Spleen (tissue), 11 donors: ENCODE measurements around the gene DRAXIN. TPM values are rescaled to one million over a fixed set of nuclear protein-coding genes. Genes with fewer than 3 reads are reported as not detected.

ENCODE experiments used
- DNase-seq: peaks from one replicate; pipeline ENCODE4 v3.0.0-alpha.2; 2020
- H3K27ac ChIP-seq, 8 donors: fragments of 200-600 bp; sonication (generic) in 7 of 8; 1 replicate in 4 of 8; 2 replicates in 4 of 8; pipeline versions ENCODE4 v1.5.0 to v1.8.0; 2016 to 2021; ENCODE audit warnings: inconsistent platforms in 4 of 8, mild to moderate bottlenecking in 4 of 8, moderate library complexity in 1 of 8
- H3K27me3 ChIP-seq, 7 donors: fragments of 200-600 bp; sonication (generic) in 6 of 7; replicated peaks in 1 of 7; 1 replicate in 4 of 7; 2 replicates in 3 of 7; pipeline versions ENCODE4 v1.5.0 to v1.8.0; 2016 to 2021; ENCODE audit warnings: inconsistent platforms in 3 of 7, mild to moderate bottlenecking in 1 of 7
- H3K36me3 ChIP-seq, 6 donors: fragments of 200-600 bp; sonication (generic) in 5 of 6; 1 replicate in 4 of 6; 2 replicates in 2 of 6; pipeline versions ENCODE4 v1.5.0 to v1.8.0; 2016 to 2021; ENCODE audit warnings: inconsistent platforms in 2 of 6
- H3K4me1 ChIP-seq, 6 donors: fragments of 200-600 bp; sonication (generic) in 5 of 6; 1 replicate in 3 of 6; 2 replicates in 3 of 6; pipeline versions ENCODE4 v1.5.0 to v1.8.0; 2016 to 2021; ENCODE audit warnings: inconsistent platforms in 3 of 6
- H3K4me3 ChIP-seq, 8 donors: fragments of 200-600 bp; sonication (generic) in 7 of 8; 1 replicate in 4 of 8; 2 replicates in 4 of 8; pipeline versions ENCODE4 v1.5.0 to v1.8.0; 2016 to 2021; ENCODE audit warnings: inconsistent platforms in 4 of 8, mild to moderate bottlenecking in 4 of 8, moderate library complexity in 2 of 8
- H3K9me3 ChIP-seq, 8 donors: fragments of 200-600 bp; sonication (generic) in 7 of 8; 1 replicate in 4 of 8; 2 replicates in 4 of 8; pipeline versions ENCODE4 v1.5.0 to v1.8.0; 2016 to 2021; ENCODE audit warnings: inconsistent platforms in 4 of 8
- CTCF ChIP-seq, 11 experiments: fragments of 200-600 bp in 7 of 11; fragments of 450-650 bp in 4 of 11; sonication (generic) in 4 of 11; IDR thresholded peaks in 8 of 11; conservative IDR thresholded peaks in 3 of 11; 1 replicate in 7 of 11; 2 replicates in 4 of 11; pipeline versions ENCODE4 v1.4.0 to v1.8.0; 2016 to 2021; ENCODE audit warnings: antibody characterized with exemption in 11 of 11, inconsistent platforms in 4 of 11, mild to moderate bottlenecking in 1 of 11
- POLR2A ChIP-seq, 3 donors: fragments of 450-650 bp; IDR thresholded peaks; one replicate each; pipeline ENCODE4 v1.5.1; 2017; ENCODE audit warnings: antibody characterized with exemption in 3 of 3, mild to moderate bottlenecking in 1 of 3
- POLR2AphosphoS5 ChIP-seq, 3 donors: sonication (generic); formaldehyde crosslinking; IDR thresholded peaks; one replicate each; pipeline ENCODE4 v1.5.1; 2017; ENCODE audit warnings: antibody characterized with exemption in 3 of 3
- WGBS, 5 donors: extraction: QIAGEN DNeasy Blood & Tissue Kit in 3 of 5; methylation state at CpG; one replicate each; pipeline versions ENCODE4 v1.1.5 to v1.1.7; 2013 to 2018; 5-methylcytosine and 5-hydroxymethylcytosine counted together
- intact Hi-C: fragments of 100-400 bp; cut with DNase I; formaldehyde crosslinking; loops from one replicate; pipeline ENCODE4 v1.15.0; 2023; ENCODE audit warnings: low total_unique reads
- polyA plus RNA-seq, 3 donors: library from polyadenylated mRNA; stranded (reverse); fragments of 200-250 nt; gene quantifications; one replicate each; pipeline ENCODE4 v1.2.1, GENCODE V29; 2013
- total RNA-seq, 7 donors: library from RNA; depleted of rRNA in 3 of 7; stranded (reverse); fragments of >200 nt in 3 of 7; fragmentation: NEBNext Ultra II Directional in 4 of 7; extraction: Animal tissue kit (Norgen Biotek cat#: 25700) in 4 of 7; gene quantifications; one replicate each; pipeline versions ENCODE4 v1.1.0 to v1.2.1, GENCODE V29; 2016 to 2021
- donor health status: healthy with polysubstance abuse.
- donor health status: DM: no; HTN: no; CAD: no; lungs with moderate emphysema.
- donor health status: DM: no; HTN: no; CAD: no.
- donor health status: Bipolar disorder and iron deficiency.
- donor health status: healthy.
- donor health status: DM: no; HTN: no; CAD: no.
- donor health status: DM: yes; HTN: yes; CAD: no.

The DRAXIN gene
- total and polyA plus RNA-seq, 10 donors = 0.04 to 0.37 (median 0.10) TPM; not detected in 3

- Histone ChIP-seq H3K27me3 (peaks cover 0 to 7% (median 0%) of the 10 kb centered on the region in 7 donors), H3K9me3 (no peaks in the 10 kb centered on the region), H3K27ac (no peak overlapping the region), H3K4me1 (peaks cover 0 to 7% (median 0%) of the 10 kb centered on the region in 6 donors), H3K36me3 (no peaks in the 10 kb centered on the region), H3K4me3 (no peak overlapping the region)
- no peak for TF ChIP-seq POLR2A (IDR thresholded peaks at IDR 0.05)
- TF ChIP-seq POLR2AphosphoS5 (IDR thresholded peaks at IDR 0.05) = no peak
- TF ChIP-seq CTCF (IDR thresholded peaks at IDR 0.05 in 8 of 11, conservative IDR thresholded peaks at IDR 0.05 in 3 of 11) = no peak
- DNase-seq = no peak
- WGBS, 5 donors = 83 to 91% (median 84%) methylated on average over 4 of the region's 4 CpGs
- intact Hi-C loops = no loop called here
Measured at GRCh38 chr1:11769274-11769673, 77.8 kb downstream of the DRAXIN start.

- Histone ChIP-seq H3K9me3 (no peaks in the 10 kb centered on the region), H3K36me3 (no peaks in the 10 kb centered on the region), H3K4me1 (peaks cover 0 to 7% (median 0%) of the 10 kb centered on the region in 6 donors), H3K4me3 (no peak overlapping the region), H3K27ac (no peak overlapping the region), H3K27me3 (peaks cover 0 to 7% (median 0%) of the 10 kb centered on the region in 7 donors)
- TF ChIP-seq POLR2AphosphoS5 (IDR thresholded peaks at IDR 0.05) (no peak), POLR2A (IDR thresholded peaks at IDR 0.05) (no peak), CTCF (IDR thresholded peaks at IDR 0.05 in 8 of 11, conservative IDR thresholded peaks at IDR 0.05 in 3 of 11) (no peak)
- intact Hi-C loops = no loop called here
- DNase-seq = no peak
Measured at GRCh38 chr1:11770011-11770410, 78.5 kb downstream of the DRAXIN start.

- intact Hi-C loops = no loop called here
- no peaks in the 10 kb centered on the region for H3K9me3 ChIP-seq
- TF ChIP-seq CTCF (IDR thresholded peaks at IDR 0.05 in 8 of 11, conservative IDR thresholded peaks at IDR 0.05 in 3 of 11) = no peak
- TF ChIP-seq POLR2A (IDR thresholded peaks at IDR 0.05) = no peak
- no peak for TF ChIP-seq POLR2AphosphoS5 (IDR thresholded peaks at IDR 0.05)
- no peak overlapping the region for H3K4me3 ChIP-seq
- H3K27ac ChIP-seq = no peak overlapping the region
- no peak for DNase-seq
- 69 to 88% (median 76%) methylated on average over 10 to 11 of the region's 11 CpGs for WGBS, 5 donors
- peaks cover 0 to 1% (median 0%) of the 10 kb centered on the region in 7 donors for H3K27me3 ChIP-seq
- H3K4me1 ChIP-seq = peaks cover 0 to 7% (median 0%) of the 10 kb centered on the region in 6 donors
- H3K36me3 ChIP-seq = no peaks in the 10 kb centered on the region
Measured at GRCh38 chr1:11771481-11772043, 80.1 kb downstream of the DRAXIN start.

- no peak overlapping the region for H3K4me3 ChIP-seq
- DNase-seq = no peak
- peaks cover 0 to 7% (median 0%) of the 10 kb centered on the region in 6 donors for H3K4me1 ChIP-seq
- intact Hi-C loops = no loop called here
- no peak overlapping the region for H3K27ac ChIP-seq
- H3K27me3 ChIP-seq = no peaks in the 10 kb centered on the region
- TF ChIP-seq CTCF (IDR thresholded peaks at IDR 0.05 in 8 of 11, conservative IDR thresholded peaks at IDR 0.05 in 3 of 11) (no peak), POLR2A (IDR thresholded peaks at IDR 0.05) (no peak), POLR2AphosphoS5 (IDR thresholded peaks at IDR 0.05) (no peak)
- WGBS, 5 donors = 42 to 68% (median 51%) methylated on average over 5 of the region's 5 CpGs
- no peaks in the 10 kb centered on the region for H3K9me3 ChIP-seq
- no peaks in the 10 kb centered on the region for H3K36me3 ChIP-seq
Measured at GRCh38 chr1:11772458-11772857, 80.9 kb downstream of the DRAXIN start.
